Left lung (tissue), 10 donors: ENCODE measurements around the gene TNFRSF1B. TPM values are rescaled to one million over a fixed set of nuclear protein-coding genes. Genes with fewer than 3 reads are reported as not detected.
"Not testable (repeated sequence)": the region's sequence is repeated elsewhere in the genome, so short reads cannot be mapped to it uniquely, and the experiment has no call there.

ENCODE experiments used
- ATAC-seq: fragments of 200-7000 bp; cut with Tn5 transposase; one replicate; pipeline ENCODE4 v1.9.1; 2020; ENCODE audit warnings: moderate library complexity
- DNase-seq, 4 donors: peaks; one replicate each; pipeline ENCODE4 v3.0.0-alpha.2; 2013 to 2020
- H3K27ac ChIP-seq, 2 donors: fragments of 200-600 bp; sonication (generic) in 1 of 2; one replicate each; pipeline versions ENCODE4 v1.5.0 to v1.8.0; 2020 to 2021
- H3K27me3 ChIP-seq, 2 donors: fragments of 200-600 bp; sonication (generic) in 1 of 2; one replicate each; pipeline versions ENCODE4 v1.5.0 to v1.8.0; 2020 to 2021
- H3K36me3 ChIP-seq, 2 donors: fragments of 200-600 bp; sonication (generic) in 1 of 2; one replicate each; pipeline versions ENCODE4 v1.5.0 to v1.8.0; 2020 to 2021
- H3K4me1 ChIP-seq, 2 donors: fragments of 200-600 bp; one replicate each; pipeline ENCODE4 v1.8.0; 2021
- H3K4me3 ChIP-seq, 2 donors: fragments of 200-600 bp; sonication (generic) in 1 of 2; one replicate each; pipeline versions ENCODE4 v1.5.0 to v1.8.0; 2020 to 2021; ENCODE audit warnings: mild to moderate bottlenecking in 1 of 2
- H3K9me3 ChIP-seq, 2 donors: fragments of 200-600 bp; sonication (generic) in 1 of 2; one replicate each; pipeline versions ENCODE4 v1.5.0 to v1.8.0; 2020 to 2021
- CTCF ChIP-seq, 2 donors: fragments of 200-600 bp; sonication (generic) in 1 of 2; IDR thresholded peaks; one replicate each; pipeline versions ENCODE4 v1.5.0 to v1.8.0; 2021; ENCODE audit warnings: antibody characterized with exemption in 2 of 2
- intact Hi-C, 2 donors: fragments of 100-400 bp; cut with DNase I; formaldehyde crosslinking; loops; one replicate each; pipeline versions ENCODE4 v1.11.2 to v1.14.2; 2022
- polyA plus RNA-seq, 6 donors: library from polyadenylated mRNA; unstranded; fragments of 120-200 nt; gene quantifications; one replicate each; pipeline ENCODE4 v1.2.1, GENCODE V29; 2013; ENCODE audit not compliant: insufficient read length in 6 of 6
- total RNA-seq, 2 donors: library from RNA; stranded (reverse); fragmentation: NEBNext Ultra II Directional; extraction: Animal tissue kit (Norgen Biotek cat#: 25700); gene quantifications; one replicate each; pipeline ENCODE4 v1.2.1, GENCODE V29; 2021
- donor health status: DM: no; HTN: yes; CAD: no.
- donor health status: DM: no; HTN: no; CAD: no.

The TNFRSF1B gene
- total and polyA plus RNA-seq, 8 donors = 15.0 to 109 (median 17.9) TPM

DNA sequence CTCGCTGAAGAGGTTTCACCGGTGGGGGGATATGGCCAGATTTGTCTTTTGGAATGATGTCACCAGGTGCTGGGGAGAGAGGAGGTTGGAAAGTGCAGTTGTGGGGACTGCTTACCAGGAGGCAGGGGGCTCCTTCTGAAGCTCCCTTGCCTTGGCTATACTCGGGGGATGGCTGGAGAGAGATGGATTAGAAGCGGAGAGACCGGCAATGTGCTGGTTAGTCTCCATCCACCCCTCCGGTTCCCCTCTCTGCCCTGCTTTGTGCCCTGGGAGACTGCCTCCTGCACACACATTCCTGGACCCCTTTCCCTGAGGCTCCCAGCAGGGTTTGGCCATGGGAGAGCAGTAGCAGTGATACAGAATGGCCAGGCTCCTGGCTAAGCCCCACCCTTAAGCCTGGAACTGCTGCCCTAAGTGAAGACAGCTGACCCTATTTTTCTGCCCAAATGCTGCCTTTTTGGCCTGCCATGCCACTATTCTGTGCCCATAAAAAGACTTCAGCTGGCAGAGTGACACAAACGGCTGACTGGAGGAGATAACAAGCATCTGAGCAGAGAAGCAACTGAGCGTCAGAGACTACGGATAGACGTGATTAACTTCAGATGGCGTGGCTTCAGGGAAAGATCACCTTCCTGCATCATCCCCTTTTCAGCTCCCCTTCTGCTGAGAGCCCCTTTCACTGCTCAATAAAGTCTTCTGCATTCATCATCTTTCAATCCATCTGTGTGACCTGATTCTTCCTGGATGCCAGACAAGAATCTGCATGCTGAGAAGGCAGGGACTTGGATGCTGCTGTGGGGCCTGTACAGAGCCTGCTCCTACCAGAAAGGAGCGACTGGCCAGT is 48.5 kb downstream of the TNFRSF1B start:
- Histone ChIP-seq H3K27ac (no peak overlapping the region), H3K36me3 (no peaks in the 10 kb centered on the region)
- intact Hi-C loops = no loop called here

DNA sequence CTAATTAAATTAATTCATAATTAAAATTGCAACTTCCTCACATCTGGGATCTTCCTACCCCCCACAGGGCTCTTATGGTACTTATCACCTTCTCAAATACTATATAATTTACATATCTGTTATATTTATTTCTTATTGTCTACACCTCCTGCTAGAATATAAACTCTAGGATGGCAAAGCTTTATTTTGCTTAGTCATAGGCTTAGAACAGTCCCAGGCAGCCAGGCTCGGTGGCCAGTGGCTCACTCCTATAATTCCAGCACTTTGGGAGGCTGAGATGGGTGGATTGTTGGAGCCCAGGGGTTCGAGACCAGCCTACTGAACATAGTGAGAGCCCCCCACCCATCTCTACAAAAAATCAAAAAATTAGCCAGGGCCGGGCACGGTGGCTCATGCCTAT is 53.0 kb downstream of the TNFRSF1B start:
- no peak overlapping the region for H3K4me3 ChIP-seq
- peaks cover 0 to 6% of the 10 kb centered on the region in 2 donors for H3K9me3 ChIP-seq
- H3K27me3 ChIP-seq = no peaks in the 10 kb centered on the region
- TF ChIP-seq CTCF (IDR thresholded peaks at IDR 0.05) = no peak
- ATAC-seq (no peak), DNase-seq (no peak)
- intact Hi-C loops = no loop called here
- H3K36me3 ChIP-seq = no peaks in the 10 kb centered on the region
- no peak overlapping the region for H3K27ac ChIP-seq
- no peaks in the 10 kb centered on the region for H3K4me1 ChIP-seq

More for the DNA sequence above, 48.5 kb downstream of the TNFRSF1B start:
- no peak for DNase-seq
- Histone ChIP-seq H3K27me3 (no peaks in the 10 kb centered on the region), H3K4me1 (no peaks in the 10 kb centered on the region), H3K9me3 (no peaks in the 10 kb centered on the region), H3K4me3 (no peak overlapping the region)
- no peak for ATAC-seq
- no peak for TF ChIP-seq CTCF (IDR thresholded peaks at IDR 0.05)

DNA sequence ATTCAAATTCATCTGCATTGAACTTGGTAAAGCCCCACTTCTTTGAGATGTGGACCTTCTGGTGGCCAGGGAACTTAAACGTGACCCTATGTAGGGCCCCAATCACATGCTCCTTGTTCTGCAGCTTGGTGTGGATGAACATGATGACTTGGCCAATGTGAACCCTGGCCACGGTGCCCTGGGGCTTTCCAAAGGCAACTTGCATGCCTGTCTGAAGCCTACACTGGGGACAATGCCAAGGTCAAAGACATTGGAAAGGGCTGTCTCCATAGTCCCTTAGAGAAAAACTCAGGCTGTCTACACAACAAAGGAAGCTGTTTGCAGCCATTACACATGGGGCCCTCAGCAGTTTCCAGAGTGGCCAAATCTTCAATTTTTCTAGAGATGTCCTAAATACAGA is 54.1 kb downstream of the TNFRSF1B start:
- no peak for TF ChIP-seq CTCF (IDR thresholded peaks at IDR 0.05)
- Histone ChIP-seq H3K27me3 (no peaks in the 10 kb centered on the region), H3K4me1 (no peaks in the 10 kb centered on the region), H3K4me3 (no peak overlapping the region), H3K36me3 (no peaks in the 10 kb centered on the region), H3K9me3 (peaks cover 0 to 6% of the 10 kb centered on the region in 2 donors), H3K27ac (no peak overlapping the region)
- intact Hi-C loops = no loop called here
- ATAC-seq (no peak), DNase-seq (no peak)

GRCh38 chr1:12222700-12223099 is 55.9 kb downstream of the TNFRSF1B start:
- DNase-seq, H3K4me3 ChIP-seq, H3K36me3 ChIP-seq, H3K27ac ChIP-seq, H3K9me3 ChIP-seq, H3K27me3 ChIP-seq, intact Hi-C loops, ATAC-seq, H3K4me1 ChIP-seq: not testable (repeated sequence)

DNA sequence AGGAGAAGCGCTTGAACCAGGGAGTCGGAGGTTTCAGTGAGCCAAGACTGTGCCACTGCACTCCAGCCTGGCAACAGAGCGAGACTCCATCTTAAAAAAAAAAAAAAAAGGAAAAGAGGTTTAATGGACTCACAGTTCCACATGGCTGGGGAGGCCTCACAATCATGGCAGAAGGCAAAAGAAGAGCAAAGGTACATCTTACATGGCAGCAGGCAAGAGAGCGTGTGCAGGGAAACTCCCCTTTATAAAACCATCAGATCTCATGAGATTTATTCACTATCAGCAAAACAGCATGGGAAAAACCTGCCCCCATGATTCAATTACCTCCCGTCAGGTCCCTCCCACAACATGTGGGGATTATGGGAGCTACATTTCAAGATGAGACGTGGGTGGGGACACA is 57.3 kb downstream of the TNFRSF1B start:
- DNase-seq, H3K36me3 ChIP-seq, ATAC-seq, H3K9me3 ChIP-seq, H3K27ac ChIP-seq, H3K4me1 ChIP-seq, H3K27me3 ChIP-seq, intact Hi-C loops, H3K4me3 ChIP-seq: not testable (repeated sequence)

DNA sequence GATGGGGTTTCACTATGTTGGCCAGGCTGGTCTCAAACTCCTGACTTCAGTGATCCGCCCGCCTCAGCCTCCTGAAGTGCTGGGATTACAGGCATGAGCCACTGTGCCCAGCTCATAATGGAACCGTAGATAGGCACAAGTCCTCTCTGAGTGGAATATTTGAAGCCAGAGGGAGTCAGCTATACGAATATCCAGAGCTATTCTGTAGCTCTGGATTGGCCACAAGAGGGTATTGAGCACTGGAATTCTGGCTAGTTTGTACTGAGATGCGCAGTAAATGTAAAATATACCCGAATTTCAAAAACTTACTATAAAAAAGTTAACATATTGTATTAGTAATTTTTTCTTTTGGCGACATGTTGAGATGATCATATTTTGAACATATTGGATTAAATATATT is 62.2 kb downstream of the TNFRSF1B start:
- no peak for TF ChIP-seq CTCF (IDR thresholded peaks at IDR 0.05)
- Histone ChIP-seq H3K9me3 (no peaks in the 10 kb centered on the region), H3K36me3 (peaks cover 0 to under 1% of the 10 kb centered on the region in 2 donors), H3K4me3 (no peak overlapping the region), H3K4me1 (peaks cover 0 to 27% of the 10 kb centered on the region in 2 donors), H3K27me3 (no peaks in the 10 kb centered on the region), H3K27ac (no peak overlapping the region)
- DNase-seq = no peak
- intact Hi-C loops = no loop called here
- no peak for ATAC-seq
